ENCODE results near the gene GANC.

Gene GANC

DNA sequence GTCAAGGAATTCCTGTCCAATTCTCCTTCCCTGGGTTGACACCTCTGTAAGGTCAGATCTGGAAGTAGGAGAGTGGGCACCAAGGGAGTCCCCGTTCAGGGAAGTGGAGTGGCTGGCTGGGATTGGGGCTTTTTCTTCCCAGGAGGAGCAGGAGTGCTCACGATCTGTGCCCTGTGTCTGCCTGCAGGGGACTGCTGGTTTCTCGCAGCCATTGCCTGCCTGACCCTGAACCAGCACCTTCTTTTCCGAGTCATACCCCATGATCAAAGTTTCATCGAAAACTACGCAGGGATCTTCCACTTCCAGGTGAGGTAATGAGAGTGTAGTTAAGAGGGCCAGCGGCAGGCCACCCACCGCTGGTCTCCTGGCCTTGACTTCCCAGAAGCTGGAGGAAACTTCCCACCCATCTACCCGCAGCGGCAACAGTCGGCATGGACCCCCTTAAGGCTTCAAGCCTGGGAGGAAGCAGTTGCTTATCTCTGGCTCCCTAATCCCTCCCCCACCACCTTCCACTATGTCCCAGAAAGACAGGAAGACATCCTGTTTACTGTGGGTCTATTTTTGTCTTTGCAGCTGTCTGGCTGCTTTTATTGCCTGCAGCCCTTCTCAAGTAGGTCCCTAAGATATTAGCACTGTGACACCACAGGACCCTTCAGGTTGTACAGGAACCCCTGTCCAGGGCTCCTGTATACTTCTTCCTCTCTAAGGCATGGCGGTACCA is 113.1 kb downstream of the GANC start:
- no peak for DNase-seq

DNA sequence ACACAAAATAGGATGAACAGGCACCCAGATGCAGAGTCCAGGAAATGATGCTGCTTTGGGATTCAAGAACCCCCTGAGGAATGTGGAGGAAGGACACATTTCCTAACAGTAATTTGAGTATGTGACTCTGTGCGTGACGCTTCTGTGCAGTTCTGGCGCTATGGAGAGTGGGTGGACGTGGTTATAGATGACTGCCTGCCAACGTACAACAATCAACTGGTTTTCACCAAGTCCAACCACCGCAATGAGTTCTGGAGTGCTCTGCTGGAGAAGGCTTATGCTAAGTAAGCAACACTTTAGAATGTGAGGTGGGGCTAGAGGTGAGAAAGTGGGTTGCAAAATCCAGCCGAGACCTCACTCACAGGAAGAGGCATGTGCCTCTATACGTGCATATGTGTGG is 114.6 kb downstream of the GANC start:
- DNase-seq, result no peak

DNA sequence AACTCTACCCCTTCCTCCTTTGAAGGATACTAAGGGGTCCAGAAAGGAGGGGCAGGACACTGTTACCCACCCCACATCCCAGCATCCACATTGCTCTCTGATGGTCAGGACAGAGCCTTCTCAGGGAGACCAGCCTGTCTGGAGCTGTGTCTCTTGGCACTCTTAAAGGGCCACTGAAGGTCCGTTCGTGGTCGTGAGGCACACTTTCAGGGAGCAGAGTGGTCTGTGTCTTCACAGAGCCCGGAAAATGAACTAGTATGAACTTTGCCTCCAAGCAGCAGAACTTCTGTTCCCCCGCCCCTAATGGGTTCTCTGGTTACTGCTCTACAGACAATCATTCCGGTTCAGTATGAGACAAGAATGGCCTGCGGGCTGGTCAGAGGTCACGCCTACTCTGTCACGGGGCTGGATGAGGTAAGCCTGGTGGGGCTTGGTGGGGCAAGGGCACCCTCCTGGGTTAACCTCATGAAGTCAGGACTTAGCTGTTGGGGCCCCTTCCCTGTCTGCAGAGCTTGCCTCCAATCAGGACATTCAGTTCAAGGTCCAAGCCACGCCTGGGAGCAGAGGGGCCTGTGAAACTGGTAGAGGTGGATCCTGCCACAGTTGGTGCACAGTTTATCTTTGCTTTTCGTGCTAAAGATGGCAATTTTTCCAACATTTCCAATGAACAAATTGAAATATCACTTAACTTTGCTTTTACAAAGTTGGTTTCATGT is 119.5 kb downstream of the GANC start:
- DNase-seq, result no peak

DNA sequence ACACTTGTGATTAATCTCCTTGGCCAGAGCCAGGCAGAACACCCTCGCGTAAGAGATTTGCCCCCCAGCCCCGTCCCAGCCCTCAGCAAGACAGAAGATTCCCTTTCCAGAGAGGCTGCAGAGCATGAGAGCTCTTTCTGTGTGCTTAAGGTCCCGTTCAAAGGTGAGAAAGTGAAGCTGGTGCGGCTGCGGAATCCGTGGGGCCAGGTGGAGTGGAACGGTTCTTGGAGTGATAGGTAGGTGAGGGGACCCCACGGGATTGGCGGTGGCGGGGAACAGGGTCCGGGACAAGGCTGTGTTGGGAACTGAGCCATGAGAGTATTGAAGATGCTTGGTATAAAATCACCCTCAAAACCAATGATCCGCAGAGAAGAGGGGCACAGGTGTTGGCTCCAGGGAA is 121.1 kb downstream of the GANC start:
- no peak for DNase-seq

DNA sequence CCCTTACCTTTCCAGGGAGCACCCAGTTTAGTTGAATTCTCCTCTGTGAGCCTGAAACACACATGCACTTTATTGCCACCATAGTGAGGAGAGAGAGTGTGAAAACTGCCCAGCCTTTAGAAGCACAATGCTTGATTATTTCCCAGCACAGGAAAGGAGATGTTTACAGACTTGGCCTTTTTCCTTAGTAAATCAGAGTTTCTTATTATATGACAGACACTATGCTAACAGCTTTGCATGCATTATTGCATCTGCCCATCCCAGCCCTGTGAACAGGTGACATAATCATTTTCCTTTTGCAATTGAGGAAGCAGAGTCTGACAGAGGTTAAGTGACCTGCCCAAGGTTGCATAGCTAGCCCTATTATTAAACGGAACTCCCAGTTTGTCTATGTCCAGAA is 122.8 kb downstream of the GANC start:
- DNase-seq, result no peak

- DNase-seq, result no peak
These were observed 128.8 kb downstream of the GANC start for GRCh38 chr15:42401544-42402454.

DNA sequence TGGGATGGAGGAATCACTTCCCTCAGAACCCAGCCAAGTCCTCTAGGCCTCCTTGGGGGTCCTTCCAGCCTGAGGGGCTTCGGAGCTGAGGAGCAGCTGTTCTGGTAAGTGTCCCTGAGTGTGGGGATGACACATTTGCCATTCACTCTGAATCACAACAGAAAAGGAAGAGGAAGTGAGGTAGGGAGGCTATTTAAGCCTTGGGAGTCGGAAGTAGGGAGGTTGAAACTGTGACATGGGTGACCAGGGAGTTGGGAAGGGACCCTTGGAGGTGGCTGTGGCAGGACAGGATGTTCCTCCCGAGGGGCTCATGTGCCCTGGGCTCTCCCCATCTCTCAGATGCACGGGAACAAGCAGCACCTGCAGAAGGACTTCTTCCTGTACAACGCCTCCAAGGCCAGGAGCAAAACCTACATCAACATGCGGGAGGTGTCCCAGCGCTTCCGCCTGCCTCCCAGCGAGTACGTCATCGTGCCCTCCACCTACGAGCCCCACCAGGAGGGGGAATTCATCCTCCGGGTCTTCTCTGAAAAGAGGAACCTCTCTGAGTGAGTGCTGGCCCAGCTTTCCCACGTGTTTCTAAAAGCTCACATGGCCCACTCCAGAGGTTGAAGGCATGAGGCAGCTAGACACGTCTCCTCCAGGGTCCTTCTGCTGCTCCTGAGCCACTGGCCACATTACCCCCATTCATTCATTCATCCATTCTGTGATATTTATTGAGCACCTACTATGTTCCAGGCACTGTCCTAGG is 129.6 kb downstream of the GANC start:
- DNase-seq, result no peak

DNA sequence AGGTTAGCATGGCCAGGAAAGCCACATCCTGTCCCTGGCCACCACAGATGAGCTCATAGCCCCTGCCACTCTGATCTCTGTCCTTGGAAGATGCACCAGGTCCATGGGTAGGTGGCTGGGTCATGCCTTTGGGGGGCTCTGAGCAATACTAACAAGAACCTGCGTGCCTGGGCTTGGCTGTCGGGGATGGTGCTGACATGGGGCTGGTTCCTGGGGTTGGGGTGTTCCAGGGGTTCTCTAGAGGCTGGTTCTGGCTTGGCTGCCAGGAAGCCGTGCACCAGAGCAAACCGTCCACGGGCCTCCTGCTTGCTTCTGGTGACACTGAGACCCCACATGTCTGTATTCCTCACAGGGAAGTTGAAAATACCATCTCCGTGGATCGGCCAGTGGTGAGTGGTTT is 130.4 kb downstream of the GANC start:
- DNase-seq, result no peak

DNA sequence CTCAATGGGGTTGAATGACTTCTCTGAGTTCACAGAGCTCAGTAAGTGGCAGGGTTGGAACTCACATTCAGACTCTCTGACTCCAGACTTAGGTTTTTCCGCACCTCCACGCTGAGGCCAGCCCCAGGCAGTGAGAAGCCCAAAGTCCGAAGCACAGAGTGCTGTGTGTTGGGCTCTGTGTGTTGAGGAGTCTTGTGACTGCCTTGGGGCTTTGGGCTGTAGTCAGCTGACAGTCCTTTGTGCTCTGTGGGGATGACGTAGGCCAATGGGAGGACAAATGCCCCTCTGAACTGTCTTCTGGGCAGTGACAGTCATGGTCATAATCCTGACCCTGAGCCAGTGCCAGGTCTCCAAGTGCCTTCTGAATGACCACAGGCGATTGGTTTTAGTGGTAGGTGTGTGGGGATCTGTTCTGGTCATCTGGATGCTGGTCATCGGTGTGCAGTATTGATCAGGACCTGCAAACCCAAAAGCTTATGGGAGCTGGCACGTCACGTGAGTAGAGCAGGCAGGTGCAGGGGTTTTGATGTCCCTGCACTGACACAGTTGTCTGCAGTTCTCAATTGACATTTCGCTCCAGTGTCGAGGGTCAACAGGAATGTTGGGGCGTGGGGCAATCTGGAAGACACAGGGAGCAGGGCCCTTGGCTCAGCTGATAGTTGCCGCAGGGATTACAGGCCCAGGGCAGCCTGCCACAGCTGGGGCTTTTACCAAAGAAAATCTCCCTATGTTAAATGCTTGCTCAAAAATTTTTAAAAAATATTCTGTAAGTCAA is 131.6 kb downstream of the GANC start:
- DNase-seq, result no peak

GRCh38 chr15:42405863-42406482 is 133.0 kb downstream of the GANC start:
- no peak for DNase-seq
